ENCODE measurements around the gene VIM. TPM values are rescaled to one million over a fixed set of nuclear protein-coding genes. Genes with fewer than 3 reads are reported as not detected.

Gene VIM
- total RNA-seq, 2 experiments from 2014 or later, result 0.88 to 3.4 TPM

DNA sequence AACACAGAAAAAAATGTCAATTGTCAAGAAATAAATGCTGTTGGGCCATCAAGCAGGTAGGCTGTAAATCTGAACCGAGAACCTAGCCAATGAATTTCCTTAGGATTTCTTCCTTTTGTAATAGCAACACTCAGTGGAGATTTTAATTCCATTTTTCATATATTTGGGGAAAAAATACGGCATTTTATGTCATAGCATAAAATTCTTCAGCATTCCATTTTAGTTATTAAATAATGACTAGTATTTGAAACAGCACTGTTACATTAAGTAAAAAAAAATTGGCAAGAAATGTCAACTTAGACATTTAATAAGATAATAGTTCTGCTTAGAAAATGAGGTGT, 12.3 kb upstream of the VIM start:
- Histone ChIP-seq H3K4me2 (ENCODE audit: low read length) (no peak overlapping the region), H3K79me2 (ENCODE audit: insufficient read depth, low read depth, low read length) (no peaks in the 10 kb centered on the region), H3K9me2 (ENCODE audit: insufficient read depth, low read length) (no peaks in the 10 kb centered on the region), H2AFZ (ENCODE audit: low read length) (no peak overlapping the region), H3K27ac (ENCODE audit: low read depth, low read length, poor library complexity, severe bottlenecking) (no peak overlapping the region), H4K20me1 (ENCODE audit: insufficient read depth, low read length) (no peaks in the 10 kb centered on the region), H3K36me3 (ENCODE audit: insufficient read depth, low read length) (no peaks in the 10 kb centered on the region), H3K4me1 (ENCODE audit: insufficient read depth, low read length, poor library complexity, severe bottlenecking) (no peaks in the 10 kb centered on the region), H3K9me3 (ENCODE audit: low read length) (no peaks in the 10 kb centered on the region), H3K4me3 (ENCODE audit: low read depth, low read length, poor library complexity, severe bottlenecking) (no peak overlapping the region)
- BruUV-seq (replicated peaks), result no TSS peak
- intact Hi-C loops (cut with micrococcal nuclease; ENCODE audit: unreplicated experiment), result no loop called here
- DNase-seq (ENCODE audit: low spot score), result no peak
- ChIA-PET CTCF (ENCODE audit: unreplicated experiment) (no interaction called here), POLR2A (interaction anchor here (0.5 to 0.6 kb wide), 2 partner anchors 421 to 739 kb away, joined by 3 read pairs; no protein-coding TSS in a partner anchor)
- TF ChIP-seq, protein P1, sequence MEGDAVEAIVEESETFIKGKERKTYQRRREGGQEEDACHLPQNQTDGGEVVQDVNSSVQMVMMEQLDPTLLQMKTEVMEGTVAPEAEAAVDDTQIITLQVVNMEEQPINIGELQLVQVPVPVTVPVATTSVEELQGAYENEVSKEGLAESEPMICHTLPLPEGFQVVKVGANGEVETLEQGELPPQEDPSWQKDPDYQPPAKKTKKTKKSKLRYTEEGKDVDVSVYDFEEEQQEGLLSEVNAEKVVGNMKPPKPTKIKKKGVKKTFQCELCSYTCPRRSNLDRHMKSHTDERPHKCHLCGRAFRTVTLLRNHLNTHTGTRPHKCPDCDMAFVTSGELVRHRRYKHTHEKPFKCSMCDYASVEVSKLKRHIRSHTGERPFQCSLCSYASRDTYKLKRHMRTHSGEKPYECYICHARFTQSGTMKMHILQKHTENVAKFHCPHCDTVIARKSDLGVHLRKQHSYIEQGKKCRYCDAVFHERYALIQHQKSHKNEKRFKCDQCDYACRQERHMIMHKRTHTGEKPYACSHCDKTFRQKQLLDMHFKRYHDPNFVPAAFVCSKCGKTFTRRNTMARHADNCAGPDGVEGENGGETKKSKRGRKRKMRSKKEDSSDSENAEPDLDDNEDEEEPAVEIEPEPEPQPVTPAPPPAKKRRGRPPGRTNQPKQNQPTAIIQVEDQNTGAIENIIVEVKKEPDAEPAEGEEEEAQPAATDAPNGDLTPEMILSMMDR (conservative IDR thresholded peaks at IDR 0.05; ENCODE audit: low read length), result no peak
- TF ChIP-seq EZH2phosphoT487 (IDR thresholded peaks at IDR 0.05; ENCODE audit: borderline replicate concordance, low read depth, low read length), result no peak

DNA sequence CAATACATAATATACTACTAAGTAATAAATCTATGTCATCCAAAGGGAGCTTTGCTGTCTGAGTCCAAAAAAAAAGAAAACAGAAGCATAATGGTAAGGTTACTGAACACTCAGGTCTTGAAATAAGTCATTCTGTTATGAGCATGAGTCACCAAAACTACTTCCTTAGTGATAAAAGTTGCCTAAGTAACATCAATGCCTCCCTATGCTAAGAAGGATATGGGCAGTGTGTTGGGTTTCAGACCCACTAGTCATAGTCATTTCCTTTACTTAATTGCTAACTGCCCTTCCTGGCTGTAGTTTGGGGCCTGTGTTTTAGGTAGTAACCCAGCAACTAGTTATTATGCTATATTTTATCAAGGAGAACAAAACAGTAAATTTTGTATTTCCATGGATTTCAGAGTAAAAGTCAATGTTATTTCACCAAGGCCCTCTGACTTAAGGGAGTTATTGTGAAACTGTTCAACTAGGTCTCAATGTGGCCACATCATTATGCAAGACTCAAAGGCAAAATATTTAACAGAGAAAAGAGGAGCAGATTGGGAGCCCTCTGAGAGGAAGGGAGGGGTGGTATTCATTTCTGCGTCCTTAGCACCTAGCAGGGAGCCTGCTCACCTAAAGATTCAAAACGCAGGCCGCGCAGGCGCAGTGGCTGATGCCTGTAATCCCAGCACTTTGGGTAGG, 11.7 kb upstream of the VIM start:
- Histone ChIP-seq H3K9me2 (ENCODE audit: insufficient read depth, low read length) (no peaks in the 10 kb centered on the region), H3K9me3 (ENCODE audit: low read length) (no peaks in the 10 kb centered on the region), H3K27ac (ENCODE audit: low read depth, low read length, poor library complexity, severe bottlenecking) (no peak overlapping the region), H2AFZ (ENCODE audit: low read length) (no peak overlapping the region), H4K20me1 (ENCODE audit: insufficient read depth, low read length) (no peaks in the 10 kb centered on the region), H3K36me3 (ENCODE audit: insufficient read depth, low read length) (no peaks in the 10 kb centered on the region), H3K79me2 (ENCODE audit: insufficient read depth, low read depth, low read length) (no peaks in the 10 kb centered on the region), H3K4me1 (ENCODE audit: insufficient read depth, low read length, poor library complexity, severe bottlenecking) (no peaks in the 10 kb centered on the region), H3K4me3 (ENCODE audit: low read depth, low read length, poor library complexity, severe bottlenecking) (no peak overlapping the region), H3K4me2 (ENCODE audit: low read length) (no peak overlapping the region)
- ChIA-PET POLR2A (interaction anchor here (0.6 kb wide), 1 partner anchor 1670 kb away, joined by 3 read pairs; no protein-coding TSS in a partner anchor), CTCF (ENCODE audit: unreplicated experiment) (no interaction called here)
- no peak for DNase-seq (ENCODE audit: low spot score)
- intact Hi-C loops (cut with micrococcal nuclease; ENCODE audit: unreplicated experiment), result no loop called here
- TF ChIP-seq, protein P1 (conservative IDR thresholded peaks at IDR 0.05; ENCODE audit: low read length), result no peak
- TF ChIP-seq EZH2phosphoT487 (IDR thresholded peaks at IDR 0.05; ENCODE audit: borderline replicate concordance, low read depth, low read length), result no peak
- BruUV-seq (replicated peaks), result no TSS peak

DNA sequence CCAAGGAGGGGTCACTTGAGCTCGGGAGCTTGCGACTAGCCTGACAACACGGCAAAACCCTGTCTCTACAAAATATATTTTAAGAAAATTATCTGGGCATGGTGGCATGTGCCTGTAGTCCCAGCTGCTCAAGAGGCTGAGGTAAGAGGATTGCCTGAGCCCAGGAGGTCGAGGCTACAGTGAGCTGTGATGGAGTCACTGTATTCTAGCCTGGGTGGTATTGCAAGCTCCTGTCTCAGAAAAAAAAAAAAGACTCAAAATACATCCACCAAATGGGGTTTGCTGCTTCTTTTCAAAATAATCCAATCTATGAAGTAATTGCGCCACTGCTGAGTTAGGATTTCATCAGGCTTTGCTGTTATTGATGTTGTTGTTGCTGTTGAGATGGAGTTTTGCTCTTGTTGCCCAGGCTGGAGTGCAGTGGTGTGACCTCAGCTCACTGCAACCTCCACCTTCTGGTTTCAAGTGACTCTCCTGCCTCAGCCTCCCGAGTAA, 11.1 kb upstream of the VIM start:
- CTCF ChIA-PET (ENCODE audit: unreplicated experiment), result no interaction called here
- POLR2A ChIA-PET, result interaction anchor here (0.6 kb wide), 1 partner anchor 1670 kb away, joined by 3 read pairs; no protein-coding TSS in a partner anchor
- H3K36me3 ChIP-seq (ENCODE audit: insufficient read depth, low read length), result no peaks in the 10 kb centered on the region
- no peak overlapping the region for H3K27ac ChIP-seq (ENCODE audit: low read depth, low read length, poor library complexity, severe bottlenecking)
- TF ChIP-seq EZH2phosphoT487 (IDR thresholded peaks at IDR 0.05; ENCODE audit: borderline replicate concordance, low read depth, low read length), result no peak
- TF ChIP-seq, protein P1 (conservative IDR thresholded peaks at IDR 0.05; ENCODE audit: low read length), result no peak
- H3K4me2 ChIP-seq (ENCODE audit: low read length), result no peak overlapping the region
- H3K4me3 ChIP-seq (ENCODE audit: low read depth, low read length, poor library complexity, severe bottlenecking), result no peak overlapping the region
- H3K4me1 ChIP-seq (ENCODE audit: insufficient read depth, low read length, poor library complexity, severe bottlenecking), result no peaks in the 10 kb centered on the region
- intact Hi-C loops (cut with micrococcal nuclease; ENCODE audit: unreplicated experiment), result no loop called here
- no peaks in the 10 kb centered on the region for H3K79me2 ChIP-seq (ENCODE audit: insufficient read depth, low read depth, low read length)
- no peaks in the 10 kb centered on the region for H4K20me1 ChIP-seq (ENCODE audit: insufficient read depth, low read length)
- H3K9me2 ChIP-seq (ENCODE audit: insufficient read depth, low read length), result no peaks in the 10 kb centered on the region
- no peaks in the 10 kb centered on the region for H3K9me3 ChIP-seq (ENCODE audit: low read length)
- no TSS peak for BruUV-seq (replicated peaks)
- H2AFZ ChIP-seq (ENCODE audit: low read length), result no peak overlapping the region
- no peak for DNase-seq (ENCODE audit: low spot score)
